ENCODE results near the gene AHCY. TPM values are rescaled to one million over a fixed set of nuclear protein-coding genes. Genes with fewer than 3 reads are reported as not detected.
"Not testable (repeated sequence)": the region's sequence is repeated elsewhere in the genome, so short reads cannot be mapped to it uniquely, and the experiment has no call there.

The AHCY gene
- total RNA-seq, 4 donors from 2014 or later: 50.4 to 71.5 (median 58.0) TPM

- no peaks in the 10 kb centered on the region for H3K27me3 ChIP-seq
- H3K36me3 ChIP-seq: no peaks in the 10 kb centered on the region
- no peaks in the 10 kb centered on the region for H3K4me1 ChIP-seq
- H3K4me3 ChIP-seq: no peak overlapping the region
- H3K9me3 ChIP-seq: no peaks in the 10 kb centered on the region
- TF ChIP-seq EP300 (IDR thresholded peaks at IDR 0.05) (no peak), POLR2AphosphoS5 (IDR thresholded peaks at IDR 0.05) (no peak), CTCF (IDR thresholded peaks at IDR 0.05) (no peak), POLR2A (IDR thresholded peaks at IDR 0.05) (no peak)
- ATAC-seq: no peak
- WGBS, 2 donors (ENCODE audit: low coverage in 1 of 2): 83 to 86% methylated on average over 8 to 9 of the region's 9 CpGs
- no peak overlapping the region for H3K27ac ChIP-seq
Measured at GRCh38 chr20:34328928-34329677, 25.9 kb upstream of the AHCY start.

GRCh38 chr20:34328207-34328606 is 25.1 kb upstream of the AHCY start:
- 94% methylated on average over 4 of the region's 4 CpGs; no CpG with 5 or more reads in 1 of the 2 donors for WGBS, 2 donors (ENCODE audit: low coverage in 1 of 2)
- H3K27ac ChIP-seq, ATAC-seq, H3K9me3 ChIP-seq, H3K4me1 ChIP-seq, H3K27me3 ChIP-seq, H3K4me3 ChIP-seq, H3K36me3 ChIP-seq: not testable (repeated sequence)

GRCh38 chr20:34324541-34324940 is 21.4 kb upstream of the AHCY start:
- no peak for ATAC-seq
- 10 to 32% methylated on average over 2 of the region's 2 CpGs for WGBS, 2 donors (ENCODE audit: low coverage in 1 of 2)
- TF ChIP-seq POLR2AphosphoS5 (IDR thresholded peaks at IDR 0.05) (no peak), CTCF (IDR thresholded peaks at IDR 0.05) (no peak), POLR2A (IDR thresholded peaks at IDR 0.05) (no peak), EP300 (IDR thresholded peaks at IDR 0.05) (no peak)

GRCh38 chr20:34322267-34323105 is 19.3 kb upstream of the AHCY start:
- TF ChIP-seq POLR2AphosphoS5 (IDR thresholded peaks at IDR 0.05): no peak
- TF ChIP-seq POLR2A (IDR thresholded peaks at IDR 0.05): no peak
- no peak for TF ChIP-seq CTCF (IDR thresholded peaks at IDR 0.05)
- TF ChIP-seq EP300 (IDR thresholded peaks at IDR 0.05): no peak
- ATAC-seq: no peak
- Histone ChIP-seq H3K4me3 (no peak overlapping the region), H3K4me1 (no peaks in the 10 kb centered on the region), H3K27me3 (peaks cover 4% of the 10 kb centered on the region), H3K9me3 (no peaks in the 10 kb centered on the region), H3K36me3 (no peaks in the 10 kb centered on the region), H3K27ac (no peak overlapping the region)
- WGBS, 2 donors (ENCODE audit: low coverage in 1 of 2): 59 to 64% methylated on average over 9 of the region's 9 CpGs

More at GRCh38 chr20:34324541-34324940, 21.4 kb upstream of the AHCY start:
- peaks cover 4% of the 10 kb centered on the region for H3K27me3 ChIP-seq
- H3K9me3 ChIP-seq: no peaks in the 10 kb centered on the region
- no peaks in the 10 kb centered on the region for H3K4me1 ChIP-seq
- H3K27ac ChIP-seq: no peak overlapping the region
- H3K4me3 ChIP-seq: no peak overlapping the region
- H3K36me3 ChIP-seq: no peaks in the 10 kb centered on the region

- ATAC-seq: no peak
- 59 to 65% methylated on average over 2 of the region's 3 CpGs for WGBS, 2 donors (ENCODE audit: low coverage in 1 of 2)
- Histone ChIP-seq H3K27me3 (peaks cover 4% of the 10 kb centered on the region), H3K4me3 (no peak overlapping the region), H3K4me1 (no peaks in the 10 kb centered on the region), H3K9me3 (no peaks in the 10 kb centered on the region), H3K36me3 (no peaks in the 10 kb centered on the region), H3K27ac (no peak overlapping the region)
- no peak for TF ChIP-seq POLR2AphosphoS5 (IDR thresholded peaks at IDR 0.05)
- no peak for TF ChIP-seq EP300 (IDR thresholded peaks at IDR 0.05)
- TF ChIP-seq CTCF (IDR thresholded peaks at IDR 0.05): no peak
- no peak for TF ChIP-seq POLR2A (IDR thresholded peaks at IDR 0.05)
Measured at GRCh38 chr20:34320861-34321260, 17.7 kb upstream of the AHCY start.

Data from gastroesophageal sphincter (tissue), 4 donors.